NT2/D1 (cell line): ENCODE data around the gene GUF1.

Experiments used
- SUZ12 ChIP-seq: IDR thresholded peaks from 2 replicates; pipeline ENCODE4 v1.6.1; 2011; ENCODE audit not compliant: insufficient read length, insufficient read depth; ENCODE audit errors: extremely low read depth
- YY1 ChIP-seq: IDR thresholded peaks from 2 replicates; pipeline ENCODE4 v1.6.1; 2011; ENCODE audit not compliant: insufficient read length, insufficient read depth
- ZNF274 ChIP-seq: IDR thresholded peaks from 2 replicates; pipeline ENCODE4 v1.6.1; 2011; ENCODE audit warnings: mild to moderate bottlenecking, low read depth, low read length

DNA sequence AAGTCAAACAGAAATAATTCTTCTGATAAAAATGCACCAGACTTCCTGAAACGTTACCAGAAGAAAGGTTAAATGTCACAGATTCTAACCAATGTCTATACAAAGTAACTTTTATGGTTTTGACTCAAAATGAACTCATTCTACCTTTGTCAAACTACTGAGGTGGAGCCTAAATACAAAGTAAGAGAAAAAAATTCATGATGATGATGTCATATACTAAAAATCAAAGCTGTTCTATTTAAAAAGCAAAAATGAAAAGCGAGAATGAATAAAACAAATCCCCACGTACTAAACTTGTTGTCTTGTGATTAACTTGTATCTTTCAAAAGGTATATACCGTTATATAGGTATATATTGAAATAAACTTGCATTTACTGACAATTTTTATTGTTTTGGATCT lies 26.5 kb downstream of the GUF1 start:
- TF ChIP-seq SUZ12 (no peak), YY1 (no peak), ZNF274 (no peak)
